Islet of Langerhans (tissue), 1 donor: ENCODE data around the gene S1PR4.

ENCODE experiments used
- FAIRE-seq: peaks from one replicate; lab custom pipeline; 2011; peaks lifted over from hg19 to GRCh38; lab: Jason Lieb, UNC

S1PR4 gene

DNA sequence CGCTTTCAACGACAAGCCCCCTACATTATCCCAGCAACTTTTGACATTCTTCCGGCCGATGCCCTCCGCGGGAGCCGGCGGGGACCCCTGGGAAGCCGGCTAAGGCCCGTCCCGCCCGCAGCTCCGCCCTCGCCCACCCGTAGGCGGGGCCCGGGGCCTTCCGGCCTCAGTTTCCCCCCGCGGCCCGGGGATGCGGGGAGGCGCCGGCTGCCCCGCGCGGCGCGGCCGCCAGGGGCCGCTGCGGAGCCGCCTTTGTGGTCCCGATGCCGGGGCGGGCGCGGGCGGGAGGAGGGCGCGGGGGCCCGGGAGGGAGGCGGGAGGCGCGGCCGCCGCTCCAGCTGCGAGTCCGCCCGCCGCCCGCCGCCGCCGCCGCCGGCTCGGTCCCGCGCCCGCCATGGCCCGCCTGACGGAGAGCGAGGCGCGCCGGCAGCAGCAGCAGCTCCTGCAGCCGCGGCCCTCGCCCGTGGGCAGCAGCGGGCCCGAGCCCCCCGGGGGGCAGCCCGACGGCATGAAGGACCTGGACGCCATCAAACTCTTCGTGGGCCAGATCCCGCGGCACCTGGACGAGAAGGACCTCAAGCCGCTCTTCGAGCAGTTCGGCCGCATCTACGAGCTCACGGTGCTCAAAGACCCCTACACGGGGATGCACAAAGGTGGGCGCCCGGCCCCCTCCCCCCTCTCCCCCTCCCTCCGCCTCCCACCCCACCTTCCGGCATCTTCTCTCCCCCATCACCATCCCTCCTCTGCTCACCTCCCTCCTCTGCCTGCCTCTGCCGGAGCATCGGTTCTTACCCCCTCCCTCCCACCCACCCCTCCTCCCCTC, 46.0 kb downstream of the S1PR4 start, which contains the start of gene CELF5:
TSS of gene CELF5 (plus strand) at position 316 of the 823 bp plus-strand sequence. CDS start at position 395, 79 bp downstream.
- FAIRE-seq: no peak

DNA sequence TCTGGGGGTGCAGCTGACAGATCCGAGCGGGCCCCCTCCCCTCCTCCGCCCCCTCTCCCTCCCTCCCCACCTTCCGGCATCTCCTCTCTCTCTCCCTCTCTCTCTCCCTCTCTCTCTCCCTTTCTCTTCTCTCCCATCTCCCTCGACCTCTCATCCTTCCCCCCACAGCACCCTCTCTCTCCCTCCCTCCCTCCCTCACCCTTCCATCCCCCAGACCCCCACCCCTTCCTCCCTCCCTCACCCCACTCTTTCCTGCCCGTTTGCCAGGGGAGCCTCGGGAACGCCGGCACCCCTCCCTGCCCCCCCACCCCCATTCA, 46.6 kb downstream of the S1PR4 start:
- no peak for FAIRE-seq

DNA sequence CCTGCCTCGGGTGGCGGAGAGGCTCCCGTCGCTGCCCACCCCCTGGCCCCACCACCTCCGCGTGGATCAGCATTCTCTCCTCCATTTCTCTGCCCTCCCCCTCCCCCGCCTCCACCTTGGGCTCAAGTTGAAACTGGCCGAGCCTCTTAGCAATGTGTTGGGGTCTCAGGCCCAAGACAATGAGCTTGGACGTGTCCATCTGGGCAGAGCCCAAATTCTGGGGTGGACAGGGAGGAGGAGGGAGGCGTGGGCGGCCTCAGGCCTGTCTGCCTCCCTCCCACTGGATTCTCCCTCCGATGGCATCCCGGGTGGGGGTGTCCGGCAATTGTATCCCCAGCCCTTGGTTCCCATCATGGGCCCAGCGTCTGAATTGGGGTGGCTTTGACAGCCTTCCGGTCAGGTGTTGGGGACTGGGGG, 47.1 kb downstream of the S1PR4 start:
- FAIRE-seq: no peak

DNA sequence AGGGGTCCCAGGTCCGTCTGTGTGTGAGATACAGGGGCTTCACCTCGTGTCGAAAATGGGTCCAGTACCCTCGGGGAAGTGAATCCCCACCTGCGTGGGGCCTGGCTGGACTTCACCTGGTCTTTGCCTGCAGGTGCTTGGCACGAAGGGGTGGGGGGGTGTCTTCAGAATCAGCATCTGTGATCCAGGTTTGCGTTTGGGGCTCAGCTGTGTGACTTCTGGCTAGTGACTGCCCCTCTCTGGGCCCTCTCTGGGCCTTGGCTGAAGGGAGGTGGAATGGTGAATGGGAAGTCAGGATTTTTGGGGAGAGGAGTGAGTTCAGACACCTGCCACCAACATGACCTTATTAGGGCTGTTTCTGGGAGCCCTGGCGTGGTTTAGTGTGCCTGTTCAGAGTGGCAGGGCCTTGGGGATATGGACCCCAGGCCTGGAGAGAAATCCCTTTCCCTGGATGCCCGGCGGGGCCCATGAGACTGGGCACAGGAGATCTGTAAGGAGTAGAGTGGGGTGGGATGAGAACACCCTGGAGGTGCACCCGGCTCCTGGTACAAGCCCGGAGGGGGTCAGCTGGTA, 48.6 kb downstream of the S1PR4 start:
- no peak for FAIRE-seq

DNA sequence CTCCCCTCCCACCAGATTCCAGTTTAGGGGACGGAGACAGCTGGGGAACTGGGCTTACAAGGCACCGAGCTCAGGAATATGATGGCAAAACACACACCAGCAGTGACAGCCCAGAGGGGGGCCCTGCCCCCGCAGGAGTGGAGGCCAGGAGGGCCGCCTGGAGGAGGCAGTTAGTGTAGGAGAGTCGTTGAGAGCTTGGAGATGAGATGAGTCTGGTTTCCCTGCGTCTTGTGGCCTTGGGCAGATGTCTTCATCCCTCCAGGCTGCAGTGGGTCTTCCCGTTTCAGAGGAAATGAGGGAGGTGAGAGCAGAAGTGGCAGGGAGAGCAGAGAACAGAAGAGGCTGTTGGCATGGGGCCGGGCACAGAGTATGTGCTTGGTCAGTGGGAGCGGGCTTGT, 50.8 kb downstream of the S1PR4 start:
- no peak for FAIRE-seq
